Ovary (tissue), 9 donors: ENCODE measurements around the gene CDC40. TPM values are rescaled to one million over a fixed set of nuclear protein-coding genes. Genes with fewer than 3 reads are reported as not detected.
"Not testable (repeated sequence)": the region's sequence is repeated elsewhere in the genome, so short reads cannot be mapped to it uniquely, and the experiment has no call there.

Experiments used
- DNase-seq, 5 donors: peaks; one replicate each; pipeline ENCODE4 v3.0.0-alpha.2; 2019 to 2020
- H3K27ac ChIP-seq, 2 donors: fragments of 200-600 bp; one replicate each; pipeline versions ENCODE4 v1.5.1 to v1.8.0; 2019 to 2022
- H3K27me3 ChIP-seq: fragments of 200-600 bp; one replicate; pipeline ENCODE4 v1.8.0; 2022
- H3K36me3 ChIP-seq: fragments of 200-600 bp; sonication (generic); one replicate; pipeline ENCODE4 v1.5.1; 2019
- H3K4me1 ChIP-seq: one replicate; pipeline ENCODE4 v1.8.1; 2013; ENCODE audit warnings: mild to moderate bottlenecking, moderate library complexity; ENCODE audit not compliant: insufficient read depth
- H3K4me3 ChIP-seq: fragments of 200-600 bp; sonication (generic); one replicate; pipeline ENCODE4 v1.5.1; 2017
- H3K9me3 ChIP-seq, 2 donors: fragments of 200-600 bp in 1 of 2; sonication (generic) in 1 of 2; one replicate each; pipeline versions ENCODE4 v1.5.1 to v1.8.1; 2013 to 2019; ENCODE audit warnings: mild to moderate bottlenecking in 1 of 2, moderate library complexity in 1 of 2
- EP300 ChIP-seq: sonication (generic); formaldehyde crosslinking; IDR thresholded peaks from one replicate; pipeline ENCODE4 v1.6.1; 2017; ENCODE audit warnings: antibody characterized with exemption
- POLR2A ChIP-seq: fragments of 450-650 bp; IDR thresholded peaks from one replicate; pipeline ENCODE4 v1.6.1; 2017; ENCODE audit warnings: antibody characterized with exemption, mild to moderate bottlenecking, moderate library complexity
- WGBS, 3 donors: extraction: QIAGEN DNeasy Blood & Tissue Kit in 1 of 3; methylation state at CpG; one replicate each; pipeline versions ENCODE4 v1.1.5 to v1.1.7; 2013 to 2017; 5-methylcytosine and 5-hydroxymethylcytosine counted together
- intact Hi-C, 4 donors: fragments of 100-400 bp; cut with DNase I; formaldehyde crosslinking; loops; one replicate each; pipeline versions ENCODE4 v1.11.0 to v1.15.1; 2022 to 2023
- polyA plus RNA-seq, 2 donors: library from polyadenylated mRNA; stranded (reverse); fragments of 200-250 nt in 1 of 2; fragments of 350-450 nt in 1 of 2; fragmentation: Illumina TruSeq in 1 of 2; extraction: RNeasy Lipid Tissue Mini Kit (QIAGEN cat#74804) in 1 of 2; gene quantifications; one replicate each; pipeline ENCODE4 v1.2.3, GENCODE V29; 2013 to 2014
- total RNA-seq, 7 donors: library from RNA; depleted of rRNA in 2 of 7; stranded (reverse); fragments of >200 nt in 2 of 7; fragmentation: NEBNext Ultra II Directional in 3 of 7; extraction: Animal tissue kit (Norgen Biotek cat#: 25700) in 3 of 7; gene quantifications; one replicate each; pipeline versions ENCODE4 v1.1.0 to v1.2.4, GENCODE V29; 2016 to 2023
- TF ChIP-seq, protein P1 (sequence below), 3 donors: fragments of 450-650 bp in 2 of 3; fragments of 200-600 bp in 1 of 3; IDR thresholded peaks; one replicate each; pipeline versions ENCODE4 v1.5.1 to v1.8.0; 2016 to 2022; ENCODE audit warnings: antibody characterized with exemption in 3 of 3, mild to moderate bottlenecking in 1 of 3
- donor health status: DM: no; HTN: no; CAD: no; lungs with moderate emphysema.
- donor health status: DM: no; HTN: no; CAD: no.
- donor health status: Bipolar disorder and iron deficiency.
- donor health status: DM: yes; HTN: yes; CAD: no.
- donor health status: DM: no; HTN: no; CAD: no.
- donor health status: DM: yes; HTN: yes; CAD: no.

The CDC40 gene
- total and polyA plus RNA-seq, 9 donors = 12.6 to 23.9 (median 19.6) TPM

DNA sequence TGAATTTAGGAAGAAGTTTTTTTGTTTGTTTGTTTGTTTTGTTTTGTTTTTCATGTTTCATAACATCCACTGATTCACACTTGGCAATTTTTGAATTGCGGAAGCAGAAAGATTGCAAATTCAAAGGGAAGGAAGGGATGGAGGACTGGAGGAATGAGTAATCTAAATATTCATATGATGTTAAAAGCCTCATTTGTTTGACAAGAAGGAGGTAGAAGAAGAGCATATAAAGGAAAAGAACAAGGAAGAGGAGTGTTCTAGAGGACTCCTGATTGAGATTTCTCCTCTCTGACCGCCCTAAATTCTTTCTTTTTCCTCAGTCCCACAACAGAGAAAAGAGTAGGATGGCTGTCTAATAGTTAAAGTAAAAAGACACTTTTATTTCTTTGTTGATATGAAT is 89.4 kb downstream of the CDC40 start:
- H3K36me3 ChIP-seq = no peaks in the 10 kb centered on the region
- no peaks in the 10 kb centered on the region for H3K9me3 ChIP-seq
- H3K4me3 ChIP-seq = no peak overlapping the region
- no peak for DNase-seq
- H3K27me3 ChIP-seq = no peaks in the 10 kb centered on the region
- no peaks in the 10 kb centered on the region for H3K4me1 ChIP-seq
- no peak overlapping the region for H3K27ac ChIP-seq
- TF ChIP-seq, protein P1, sequence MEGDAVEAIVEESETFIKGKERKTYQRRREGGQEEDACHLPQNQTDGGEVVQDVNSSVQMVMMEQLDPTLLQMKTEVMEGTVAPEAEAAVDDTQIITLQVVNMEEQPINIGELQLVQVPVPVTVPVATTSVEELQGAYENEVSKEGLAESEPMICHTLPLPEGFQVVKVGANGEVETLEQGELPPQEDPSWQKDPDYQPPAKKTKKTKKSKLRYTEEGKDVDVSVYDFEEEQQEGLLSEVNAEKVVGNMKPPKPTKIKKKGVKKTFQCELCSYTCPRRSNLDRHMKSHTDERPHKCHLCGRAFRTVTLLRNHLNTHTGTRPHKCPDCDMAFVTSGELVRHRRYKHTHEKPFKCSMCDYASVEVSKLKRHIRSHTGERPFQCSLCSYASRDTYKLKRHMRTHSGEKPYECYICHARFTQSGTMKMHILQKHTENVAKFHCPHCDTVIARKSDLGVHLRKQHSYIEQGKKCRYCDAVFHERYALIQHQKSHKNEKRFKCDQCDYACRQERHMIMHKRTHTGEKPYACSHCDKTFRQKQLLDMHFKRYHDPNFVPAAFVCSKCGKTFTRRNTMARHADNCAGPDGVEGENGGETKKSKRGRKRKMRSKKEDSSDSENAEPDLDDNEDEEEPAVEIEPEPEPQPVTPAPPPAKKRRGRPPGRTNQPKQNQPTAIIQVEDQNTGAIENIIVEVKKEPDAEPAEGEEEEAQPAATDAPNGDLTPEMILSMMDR (IDR thresholded peaks at IDR 0.05) = no peak
- intact Hi-C loops = no loop called here
- 89 to 95% (median 93%) methylated on average over 2 of the region's 2 CpGs for WGBS, 3 donors

DNA sequence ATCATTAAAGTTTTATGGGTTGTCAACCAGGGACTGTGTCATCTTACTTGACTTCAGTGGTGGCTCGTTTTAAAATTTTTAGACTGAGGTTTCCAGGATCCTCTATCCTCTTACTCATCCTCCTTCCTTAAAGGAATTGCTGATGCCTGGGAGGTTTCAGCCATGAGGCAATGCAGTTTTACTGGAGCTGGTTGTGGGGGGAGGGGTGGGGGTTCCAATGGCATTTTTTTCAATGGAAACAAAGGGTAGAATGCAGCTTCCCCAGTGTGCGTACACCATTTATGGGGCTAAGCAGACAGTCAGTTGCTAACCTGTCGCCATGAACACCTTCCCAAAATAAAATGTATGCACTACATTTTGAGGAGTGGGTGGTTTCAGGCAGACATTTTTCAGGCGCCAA is 89.9 kb downstream of the CDC40 start:
- H3K27ac ChIP-seq = no peak overlapping the region
- WGBS, 3 donors = 80 to 86% (median 83%) methylated on average over 4 of the region's 4 CpGs

DNA sequence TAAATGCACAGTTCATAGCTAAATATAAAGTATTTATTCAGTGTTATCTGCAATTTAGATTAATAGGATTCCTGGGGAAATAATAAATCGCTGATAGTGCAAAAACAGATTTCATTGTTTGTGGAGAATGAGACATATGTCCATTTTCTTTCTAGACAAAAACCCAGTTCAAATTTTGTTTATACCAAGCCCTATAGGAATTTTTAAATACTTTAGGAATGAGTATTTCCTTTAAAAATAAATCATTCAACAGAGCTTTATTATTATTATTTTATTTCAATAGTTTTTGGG is 91.5 kb downstream of the CDC40 start:
- no peaks in the 10 kb centered on the region for H3K27me3 ChIP-seq
- no peaks in the 10 kb centered on the region for H3K4me1 ChIP-seq
- intact Hi-C loops = no loop called here
- H3K36me3 ChIP-seq = no peaks in the 10 kb centered on the region
- H3K4me3 ChIP-seq = no peak overlapping the region
- DNase-seq = no peak
- TF ChIP-seq EP300 = no peak
- TF ChIP-seq, protein P1 (IDR thresholded peaks at IDR 0.05) = no peak
- no peaks in the 10 kb centered on the region for H3K9me3 ChIP-seq
- no peak overlapping the region for H3K27ac ChIP-seq
- 88 to 91% (median 90%) methylated on average over 1 of the region's 1 CpG for WGBS, 3 donors

More for the DNA sequence above, 89.9 kb downstream of the CDC40 start:
- no peaks in the 10 kb centered on the region for H3K27me3 ChIP-seq
- no peak for DNase-seq
- H3K9me3 ChIP-seq = no peaks in the 10 kb centered on the region
- intact Hi-C loops = no loop called here
- H3K4me1 ChIP-seq = no peaks in the 10 kb centered on the region
- TF ChIP-seq POLR2A (no peak), EP300 (no peak)
- TF ChIP-seq, protein P1 (IDR thresholded peaks at IDR 0.05) = no peak
- H3K36me3 ChIP-seq = no peaks in the 10 kb centered on the region
- no peak overlapping the region for H3K4me3 ChIP-seq

DNA sequence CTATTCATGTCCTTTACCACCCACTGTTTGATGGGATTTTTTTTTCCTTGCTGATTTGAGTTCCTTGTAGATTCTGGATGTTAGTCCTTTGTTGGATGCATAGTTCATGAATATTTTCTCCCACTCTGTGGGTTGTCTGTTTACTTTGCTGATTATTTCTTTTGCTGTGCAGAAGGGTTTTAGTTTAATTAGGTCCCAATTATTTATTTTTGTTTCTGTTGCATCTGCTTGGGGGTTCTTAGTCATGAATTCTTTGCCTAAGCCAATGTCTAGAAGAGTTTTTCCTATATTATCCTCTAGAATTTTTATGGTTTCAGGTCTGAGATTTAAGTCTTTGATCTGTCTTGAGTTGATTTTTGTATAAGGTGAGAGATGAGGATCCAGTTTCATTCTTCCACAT is 92.6 kb downstream of the CDC40 start:
- H3K4me1 ChIP-seq, H3K4me3 ChIP-seq, H3K27ac ChIP-seq, H3K36me3 ChIP-seq, H3K9me3 ChIP-seq, intact Hi-C loops, DNase-seq, H3K27me3 ChIP-seq: not testable (repeated sequence)

DNA sequence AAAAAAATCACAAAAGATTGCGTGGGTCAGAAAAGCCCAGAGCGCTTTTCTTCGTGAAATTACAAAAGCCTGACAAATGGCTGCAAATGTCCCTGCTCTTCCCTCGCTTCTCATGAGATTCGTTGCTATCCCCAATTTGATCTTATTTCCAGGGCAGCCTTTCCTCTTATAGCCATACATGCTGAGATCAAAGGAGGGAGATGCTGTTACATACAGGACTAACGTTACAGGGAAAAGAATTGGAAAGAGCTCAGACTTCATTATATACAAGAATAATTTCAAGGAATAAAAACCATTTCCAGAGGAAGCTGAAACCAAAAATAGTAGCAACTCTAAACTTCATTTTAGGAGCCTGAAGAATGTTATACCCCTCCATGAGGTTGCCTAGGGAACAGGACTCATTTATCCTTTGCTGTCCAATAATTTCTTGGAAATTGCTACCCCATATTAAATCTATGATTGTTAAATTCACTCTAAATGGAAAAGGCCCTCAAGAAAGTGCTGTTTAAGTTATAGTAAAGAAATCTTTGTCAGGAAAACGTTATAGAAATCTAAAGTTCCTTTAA is 97.0 kb downstream of the CDC40 start:
- Histone ChIP-seq H3K36me3 (no peaks in the 10 kb centered on the region), H3K4me3 (no peak overlapping the region), H3K27ac (no peak overlapping the region), H3K27me3 (no peaks in the 10 kb centered on the region), H3K4me1 (no peaks in the 10 kb centered on the region), H3K9me3 (no peaks in the 10 kb centered on the region)
- 71 to 73% (median 72%) methylated on average over 7 of the region's 7 CpGs for WGBS, 3 donors
- TF ChIP-seq EP300 (no peak), POLR2A (no peak)
- TF ChIP-seq, protein P1 (IDR thresholded peaks at IDR 0.05) = no peak
- DNase-seq = no peak
- intact Hi-C loops = no loop called here

Other genes starting within 250 kb of the CDC40 start
- not detected for gene GPR6, start 202.1 kb upstream of the CDC40 start, total RNA-seq
- not detected for gene GPR6, start 202.1 kb upstream of the CDC40 start, polyA plus RNA-seq
- gene WASF1, start 757 bp upstream of the CDC40 start, total RNA-seq = 10 to 100 TPM; 16.1 to 37.2 (median 22.0) TPM
- gene WASF1, start 757 bp upstream of the CDC40 start, polyA plus RNA-seq = 10 to 100 TPM; 26.6 to 40.6 TPM
- 10 to 100 TPM in 2 of 7 donors, 1 to 10 TPM in 5; 5.7 to 13.5 (median 9.2) TPM for gene METTL24, start 177.9 kb downstream of the CDC40 start, total RNA-seq
- gene METTL24, start 177.9 kb downstream of the CDC40 start, polyA plus RNA-seq = 1 to 10 TPM; 2.0 to 5.6 TPM
- gene DDO, start 235.1 kb downstream of the CDC40 start, total RNA-seq = 1 to 10 TPM in 2 of 7 donors, under 1 TPM in 2, not detected in 3; 0.62 to 2.2 (median 0.88) TPM
- 1 to 10 TPM in 1 of 2 donors, under 1 TPM in 1; 0.45 to 2.5 TPM for gene DDO, start 235.1 kb downstream of the CDC40 start, polyA plus RNA-seq